ENCODE data around the gene ZNF678.

The ZNF678 gene

DNA sequence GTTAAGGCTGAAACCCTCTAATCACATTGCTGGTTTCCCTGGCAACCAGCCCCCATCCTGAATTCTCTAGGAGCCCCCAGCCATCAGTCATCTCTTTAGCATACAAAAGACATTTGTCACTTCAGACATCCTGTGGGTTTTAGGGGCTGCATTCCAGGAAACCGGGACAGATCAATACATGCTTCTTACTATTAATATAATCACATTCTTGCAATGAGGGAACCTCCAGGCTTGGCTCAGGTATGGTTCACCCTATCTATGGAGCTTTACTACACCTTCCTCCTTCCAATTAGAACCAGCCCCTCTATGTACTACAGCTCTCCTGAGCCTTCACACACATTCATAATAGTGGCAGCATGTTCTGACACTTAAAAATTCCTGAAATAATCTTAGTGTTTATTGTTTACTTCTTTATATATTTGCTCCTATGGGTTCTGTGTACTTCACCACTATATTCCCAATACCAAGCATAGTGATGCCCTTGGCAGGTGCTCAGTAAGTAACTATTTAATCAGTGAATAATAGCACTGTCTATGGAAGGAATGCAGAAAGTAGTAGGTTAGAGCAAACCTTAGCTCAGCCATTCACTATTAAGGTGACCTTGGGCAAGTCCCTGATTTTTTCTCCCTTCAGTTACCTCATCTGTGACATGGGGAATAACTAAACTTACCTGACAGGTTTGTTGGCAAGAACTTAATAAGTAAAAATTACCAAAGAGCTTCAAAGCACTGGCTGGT lies 59.6 kb downstream of the ZNF678 start:
- Histone ChIP-seq H3K9me2 (replicated peaks; ENCODE audit: control insufficient read depth, low read length) (no peaks in the 10 kb centered on the region), H3K9me3 (ENCODE audit: control insufficient read depth, insufficient read depth, low read length) (peaks cover 6% of the 10 kb centered on the region; the same call in 1 of the 2 replicates), H3K4me3 (ENCODE audit: low read length) (no peak overlapping the region), H3K79me2 (ENCODE audit: control insufficient read depth, low read length) (no peaks in the 10 kb centered on the region), H3K4me1 (ENCODE audit: control insufficient read depth, low read length) (no peaks in the 10 kb centered on the region), H3K27ac (ENCODE audit: low read depth, low read length) (no peak overlapping the region), H4K20me1 (ENCODE audit: control insufficient read depth, insufficient read depth, low read depth, low read length) (no peaks in the 10 kb centered on the region), H3K4me2 (ENCODE audit: low read length) (no peak overlapping the region), H3F3A (ENCODE audit: control insufficient read depth, insufficient read depth) (no peaks in the 10 kb centered on the region), H3K27me3 (ENCODE audit: control insufficient read depth, low read length) (no peaks in the 10 kb centered on the region), H3K36me3 (ENCODE audit: control insufficient read depth, low read length) (no peaks in the 10 kb centered on the region)
- TF ChIP-seq EZH2phosphoT487 (IDR thresholded peaks at IDR 0.05; ENCODE audit: borderline replicate concordance, low read length), result no peak
- TF ChIP-seq, protein P1, sequence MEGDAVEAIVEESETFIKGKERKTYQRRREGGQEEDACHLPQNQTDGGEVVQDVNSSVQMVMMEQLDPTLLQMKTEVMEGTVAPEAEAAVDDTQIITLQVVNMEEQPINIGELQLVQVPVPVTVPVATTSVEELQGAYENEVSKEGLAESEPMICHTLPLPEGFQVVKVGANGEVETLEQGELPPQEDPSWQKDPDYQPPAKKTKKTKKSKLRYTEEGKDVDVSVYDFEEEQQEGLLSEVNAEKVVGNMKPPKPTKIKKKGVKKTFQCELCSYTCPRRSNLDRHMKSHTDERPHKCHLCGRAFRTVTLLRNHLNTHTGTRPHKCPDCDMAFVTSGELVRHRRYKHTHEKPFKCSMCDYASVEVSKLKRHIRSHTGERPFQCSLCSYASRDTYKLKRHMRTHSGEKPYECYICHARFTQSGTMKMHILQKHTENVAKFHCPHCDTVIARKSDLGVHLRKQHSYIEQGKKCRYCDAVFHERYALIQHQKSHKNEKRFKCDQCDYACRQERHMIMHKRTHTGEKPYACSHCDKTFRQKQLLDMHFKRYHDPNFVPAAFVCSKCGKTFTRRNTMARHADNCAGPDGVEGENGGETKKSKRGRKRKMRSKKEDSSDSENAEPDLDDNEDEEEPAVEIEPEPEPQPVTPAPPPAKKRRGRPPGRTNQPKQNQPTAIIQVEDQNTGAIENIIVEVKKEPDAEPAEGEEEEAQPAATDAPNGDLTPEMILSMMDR (IDR thresholded peaks at IDR 0.05; ENCODE audit: low read depth, low read length, poor library complexity, severe bottlenecking), result no peak

DNA sequence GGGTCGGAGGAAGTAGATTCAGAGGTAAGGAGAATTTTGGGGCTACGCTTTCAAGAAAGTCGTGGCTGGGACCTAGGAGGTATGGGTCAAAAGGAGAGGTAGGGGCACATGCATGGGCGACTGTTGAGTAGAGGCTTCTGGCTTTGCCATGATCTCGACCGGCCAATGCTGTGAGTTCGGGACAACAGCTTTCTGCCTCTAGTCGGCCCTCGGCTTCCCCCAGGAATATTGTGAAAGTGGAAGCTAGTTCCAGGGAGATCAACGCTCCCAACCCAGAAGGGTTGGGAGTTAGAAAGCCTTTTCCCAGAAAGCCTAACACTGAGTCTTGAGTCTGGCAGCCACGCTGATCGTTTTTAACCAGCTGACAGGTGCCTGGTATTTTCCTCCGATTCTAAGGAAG lies 69.0 kb downstream of the ZNF678 start:
- Histone ChIP-seq H3K79me2 (ENCODE audit: control insufficient read depth, low read length) (no peaks in the 10 kb centered on the region), H3K27me3 (ENCODE audit: control insufficient read depth, low read length) (no peaks in the 10 kb centered on the region), H3K9me2 (replicated peaks; ENCODE audit: control insufficient read depth, low read length) (no peaks in the 10 kb centered on the region), H3K9me3 (ENCODE audit: control insufficient read depth, insufficient read depth, low read length) (peaks cover 7% of the 10 kb centered on the region; the same call in 1 of the 2 replicates), H3F3A (ENCODE audit: control insufficient read depth, insufficient read depth) (no peaks in the 10 kb centered on the region), H3K4me2 (ENCODE audit: low read length) (no peak overlapping the region), H3K36me3 (ENCODE audit: control insufficient read depth, low read length) (no peaks in the 10 kb centered on the region), H3K4me1 (ENCODE audit: control insufficient read depth, low read length) (no peaks in the 10 kb centered on the region), H3K4me3 (ENCODE audit: low read length) (no peak overlapping the region), H4K20me1 (ENCODE audit: control insufficient read depth, insufficient read depth, low read depth, low read length) (no peaks in the 10 kb centered on the region), H3K27ac (ENCODE audit: low read depth, low read length) (no peak overlapping the region)
- no peak for TF ChIP-seq EZH2phosphoT487 (IDR thresholded peaks at IDR 0.05; ENCODE audit: borderline replicate concordance, low read length)
- TF ChIP-seq, protein P1 (IDR thresholded peaks at IDR 0.05; ENCODE audit: low read depth, low read length, poor library complexity, severe bottlenecking), result no peak

DNA sequence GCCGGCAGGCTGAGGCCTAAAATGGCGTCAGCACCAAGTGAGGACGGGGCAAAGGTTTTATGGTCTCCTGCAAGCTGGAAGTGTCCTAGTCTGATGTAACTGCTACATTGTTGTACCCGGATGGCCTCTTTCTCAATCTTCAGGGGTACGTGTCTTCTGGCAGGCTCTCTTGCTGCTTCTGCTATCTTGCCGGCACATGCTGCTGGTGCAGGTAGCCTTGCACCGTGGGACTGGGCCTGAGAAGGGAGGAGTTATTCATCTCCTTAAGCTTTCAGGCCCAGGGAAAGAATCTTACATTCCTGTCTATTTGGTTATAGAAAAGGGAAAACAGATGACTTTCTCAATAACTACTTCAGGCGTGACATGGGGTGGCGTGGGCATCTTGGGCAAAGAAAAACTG lies 72.2 kb downstream of the ZNF678 start:
- TF ChIP-seq, protein P1 (IDR thresholded peaks at IDR 0.05; ENCODE audit: low read depth, low read length, poor library complexity, severe bottlenecking), result no peak
- no peak for TF ChIP-seq EZH2phosphoT487 (IDR thresholded peaks at IDR 0.05; ENCODE audit: borderline replicate concordance, low read length)
- Histone ChIP-seq H3K27me3 (ENCODE audit: control insufficient read depth, low read length) (no peaks in the 10 kb centered on the region), H3K4me2 (ENCODE audit: low read length) (no peak overlapping the region), H3K4me1 (ENCODE audit: control insufficient read depth, low read length) (no peaks in the 10 kb centered on the region), H3K4me3 (ENCODE audit: low read length) (no peak overlapping the region), H3K27ac (ENCODE audit: low read depth, low read length) (no peak overlapping the region), H3K9me2 (replicated peaks; ENCODE audit: control insufficient read depth, low read length) (no peaks in the 10 kb centered on the region), H3K36me3 (ENCODE audit: control insufficient read depth, low read length) (no peaks in the 10 kb centered on the region), H3F3A (ENCODE audit: control insufficient read depth, insufficient read depth) (no peaks in the 10 kb centered on the region), H3K79me2 (ENCODE audit: control insufficient read depth, low read length) (no peaks in the 10 kb centered on the region), H3K9me3 (ENCODE audit: control insufficient read depth, insufficient read depth, low read length) (peaks cover 30% of the 10 kb centered on the region; the same call in 1 of the 2 replicates), H4K20me1 (ENCODE audit: control insufficient read depth, insufficient read depth, low read depth, low read length) (no peaks in the 10 kb centered on the region)

All from DOHH2 (cell line).